Measurements from ENCODE around the gene DCDC1. TPM values are rescaled to one million over a fixed set of nuclear protein-coding genes. Genes with fewer than 3 reads are reported as not detected.

The DCDC1 gene
- total RNA-seq, 2 experiments from 2014 or later, result 0.13 TPM; not detected in 1

DNA sequence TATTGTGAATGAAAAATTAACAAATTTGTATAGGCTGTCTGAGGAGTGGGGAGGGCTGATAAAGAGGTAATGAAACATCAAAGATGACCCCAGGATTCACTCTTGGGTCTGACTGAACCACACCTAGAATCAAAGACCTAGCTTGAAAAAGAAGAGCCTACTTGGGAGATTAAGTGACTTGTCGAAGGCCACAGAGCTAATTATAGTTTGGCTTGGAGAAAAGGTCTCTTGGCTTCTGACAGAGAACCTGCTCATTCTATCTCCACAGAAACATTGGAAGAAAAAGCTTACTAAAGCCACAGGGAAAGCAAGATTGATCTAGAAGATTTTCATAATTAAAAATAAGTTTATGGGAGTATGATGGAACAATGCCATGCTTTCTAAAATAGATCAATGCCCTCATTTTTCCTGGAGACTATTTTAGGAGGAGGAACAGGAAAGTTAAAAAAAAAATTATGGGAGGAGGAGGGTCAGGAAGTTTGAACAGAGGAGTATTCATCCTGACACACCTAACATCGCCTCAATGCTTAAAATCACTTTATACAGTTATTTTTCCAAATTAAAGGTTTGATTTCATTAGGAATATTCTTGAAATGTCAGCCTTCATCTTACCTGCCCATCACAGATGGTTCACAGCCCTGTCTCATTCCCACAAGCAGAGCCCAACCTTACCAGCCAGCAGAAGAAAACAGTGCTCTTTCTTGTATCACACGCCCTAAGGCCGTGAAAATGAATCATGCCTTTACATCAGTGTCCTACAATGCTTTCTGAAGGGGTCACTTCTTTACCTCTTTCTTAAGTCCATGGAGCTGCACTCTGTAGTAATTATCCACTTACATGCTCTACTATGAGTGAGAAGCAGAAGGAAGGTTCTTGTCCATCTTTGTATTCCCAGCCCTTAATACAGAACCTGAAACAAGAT lies 552.3 kb downstream of the DCDC1 start:
- no peaks in the 10 kb centered on the region for H3K79me2 ChIP-seq (ENCODE audit: insufficient read depth, low read depth, low read length)
- H2AFZ ChIP-seq (ENCODE audit: low read length), result no peak overlapping the region
- H4K20me1 ChIP-seq (ENCODE audit: insufficient read depth, low read length), result no peaks in the 10 kb centered on the region
- no peak overlapping the region for H3K4me3 ChIP-seq (ENCODE audit: low read depth, low read length, poor library complexity, severe bottlenecking)
- no peak overlapping the region for H3K27ac ChIP-seq (ENCODE audit: low read depth, low read length, poor library complexity, severe bottlenecking)
- TF ChIP-seq CTCF (conservative IDR thresholded peaks at IDR 0.05; ENCODE audit: low read length), result no peak
- no peak for TF ChIP-seq EZH2phosphoT487 (IDR thresholded peaks at IDR 0.05; ENCODE audit: borderline replicate concordance, low read depth, low read length)
- BruUV-seq (replicated peaks), result no TSS peak
- ChIA-PET POLR2A (interaction anchor here (0.9 kb wide), 1 partner anchor 1333 kb away, joined by 3 read pairs; no protein-coding TSS in a partner anchor), CTCF (ENCODE audit: unreplicated experiment) (no interaction called here)
- intact Hi-C loops (cut with micrococcal nuclease; ENCODE audit: unreplicated experiment), result no loop called here
- no peak overlapping the region for H3K4me2 ChIP-seq (ENCODE audit: low read length)
- no peaks in the 10 kb centered on the region for H3K9me3 ChIP-seq (ENCODE audit: low read length)
- no peak for DNase-seq (ENCODE audit: low spot score)
- no peaks in the 10 kb centered on the region for H3K4me1 ChIP-seq (ENCODE audit: insufficient read depth, low read length, poor library complexity, severe bottlenecking)
- no peaks in the 10 kb centered on the region for H3K36me3 ChIP-seq (ENCODE audit: insufficient read depth, low read length)
- no peaks in the 10 kb centered on the region for H3K9me2 ChIP-seq (ENCODE audit: insufficient read depth, low read length)

DNA sequence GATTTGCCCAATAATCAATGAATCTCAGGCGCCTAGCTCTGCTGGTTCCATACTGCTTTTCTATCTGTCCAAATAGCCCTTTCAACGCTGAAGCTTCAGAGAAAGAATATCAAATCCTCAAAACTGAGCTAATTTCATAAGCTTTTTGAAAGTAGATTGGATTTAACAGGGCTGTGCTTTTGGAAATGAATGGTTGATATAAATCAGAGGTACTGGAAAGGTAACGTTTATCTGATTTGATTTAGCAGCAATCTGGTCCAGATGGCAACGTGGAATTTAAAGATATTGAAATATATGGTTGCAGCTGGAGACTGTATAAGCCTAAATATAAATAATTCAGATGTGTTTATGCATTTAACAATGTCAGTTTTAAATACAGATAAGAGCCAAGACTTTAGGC lies 553.9 kb downstream of the DCDC1 start:
- Histone ChIP-seq H3K4me1 (ENCODE audit: insufficient read depth, low read length, poor library complexity, severe bottlenecking) (no peaks in the 10 kb centered on the region), H3K27ac (ENCODE audit: low read depth, low read length, poor library complexity, severe bottlenecking) (no peak overlapping the region), H3K9me3 (ENCODE audit: low read length) (no peaks in the 10 kb centered on the region), H3K36me3 (ENCODE audit: insufficient read depth, low read length) (no peaks in the 10 kb centered on the region), H3K79me2 (ENCODE audit: insufficient read depth, low read depth, low read length) (no peaks in the 10 kb centered on the region), H3K4me3 (ENCODE audit: low read depth, low read length, poor library complexity, severe bottlenecking) (no peak overlapping the region), H4K20me1 (ENCODE audit: insufficient read depth, low read length) (no peaks in the 10 kb centered on the region), H2AFZ (ENCODE audit: low read length) (no peak overlapping the region), H3K9me2 (ENCODE audit: insufficient read depth, low read length) (no peaks in the 10 kb centered on the region), H3K4me2 (ENCODE audit: low read length) (no peak overlapping the region)
- ChIA-PET CTCF (ENCODE audit: unreplicated experiment) (no interaction called here), POLR2A (interaction anchor here (0.7 to 1.0 kb wide), 2 partner anchors 12 to 14 kb away, joined by 4 read pairs; no protein-coding TSS in a partner anchor)
- no TSS peak for BruUV-seq (replicated peaks)
- TF ChIP-seq EZH2phosphoT487 (IDR thresholded peaks at IDR 0.05; ENCODE audit: borderline replicate concordance, low read depth, low read length) (no peak), CTCF (conservative IDR thresholded peaks at IDR 0.05; ENCODE audit: low read length) (no peak)
- no peak for DNase-seq (ENCODE audit: low spot score)
- intact Hi-C loops (cut with micrococcal nuclease; ENCODE audit: unreplicated experiment), result no loop called here

- POLR2A ChIA-PET, result no interaction called here
- no TSS peak for BruUV-seq (replicated peaks)
- Histone ChIP-seq H3K4me3 (ENCODE audit: low read depth, low read length, poor library complexity, severe bottlenecking) (no peak overlapping the region), H2AFZ (ENCODE audit: low read length) (no peak overlapping the region), H4K20me1 (ENCODE audit: insufficient read depth, low read length) (no peaks in the 10 kb centered on the region), H3K4me2 (ENCODE audit: low read length) (no peak overlapping the region), H3K4me1 (ENCODE audit: insufficient read depth, low read length, poor library complexity, severe bottlenecking) (no peaks in the 10 kb centered on the region), H3K9me2 (ENCODE audit: insufficient read depth, low read length) (no peaks in the 10 kb centered on the region), H3K27ac (ENCODE audit: low read depth, low read length, poor library complexity, severe bottlenecking) (no peak overlapping the region), H3K36me3 (ENCODE audit: insufficient read depth, low read length) (no peaks in the 10 kb centered on the region), H3K79me2 (ENCODE audit: insufficient read depth, low read depth, low read length) (no peaks in the 10 kb centered on the region), H3K9me3 (ENCODE audit: low read length) (no peaks in the 10 kb centered on the region)
- TF ChIP-seq EZH2phosphoT487 (IDR thresholded peaks at IDR 0.05; ENCODE audit: borderline replicate concordance, low read depth, low read length), result no peak
- TF ChIP-seq CTCF (conservative IDR thresholded peaks at IDR 0.05; ENCODE audit: low read length), result no peak
- no peak for DNase-seq (ENCODE audit: low spot score)
- CTCF ChIA-PET (ENCODE audit: unreplicated experiment), result no interaction called here
- intact Hi-C loops (cut with micrococcal nuclease; ENCODE audit: unreplicated experiment), result no loop called here
Measured at GRCh38 chr11:30814737-30815136, 554.8 kb downstream of the DCDC1 start.
